CD4-positive, CD25-positive, alpha-beta regulatory T cell (primary cell): Measurements from ENCODE around the gene COPS4. TPM values are rescaled to one million over a fixed set of nuclear protein-coding genes. Genes with fewer than 3 reads are reported as not detected.
"Not testable (repeated sequence)": the region's sequence is repeated elsewhere in the genome, so short reads cannot be mapped to it uniquely, and the experiment has no call there.

Experiments used
- ATAC-seq, 2 donors: fragments of 150-1000 bp; cut with Tn5 transposase; one replicate each; pipeline ENCODE4 v1.10.0; 2021; ENCODE audit warnings: low read depth in 2 of 2, moderate number of reproducible peaks in 2 of 2, moderate library complexity in 1 of 2
- DNase-seq, 3 donors: peaks; one replicate each; pipeline versions ENCODE4 v3.0.0 to v3.0.0-alpha.2; 2012 to 2022; ENCODE audit warnings: mixed read lengths in 1 of 3
- H3K27ac ChIP-seq: one replicate; pipeline ENCODE4 v1.7.0; 2013; ENCODE audit warnings: mild to moderate bottlenecking, low read length; ENCODE audit not compliant: insufficient read depth, poor library complexity, severe bottlenecking
- H3K27me3 ChIP-seq: one replicate; pipeline ENCODE4 v1.7.0; 2013; ENCODE audit warnings: low read length; ENCODE audit not compliant: control insufficient read depth, insufficient read depth
- H3K36me3 ChIP-seq: one replicate; pipeline ENCODE4 v1.7.0; 2013; ENCODE audit warnings: mild to moderate bottlenecking, low read length, moderate library complexity; ENCODE audit not compliant: control insufficient read depth, insufficient read depth
- H3K4me1 ChIP-seq: 2 replicates; pipeline ENCODE4 v1.7.0; 2013; ENCODE audit warnings: mild to moderate bottlenecking, low read length; ENCODE audit not compliant: insufficient read depth, control insufficient read depth, poor library complexity, severe bottlenecking
- H3K4me3 ChIP-seq: one replicate; pipeline ENCODE4 v1.7.0; 2013; ENCODE audit warnings: low read depth, mild to moderate bottlenecking, low read length, moderate library complexity
- H3K9me3 ChIP-seq, 2 experiments: 1 replicate in 1 of 2; 2 replicates in 1 of 2; pipeline ENCODE4 v1.7.0; 2013; ENCODE audit warnings: low read length in 2 of 2, mild to moderate bottlenecking in 1 of 2, moderate library complexity in 1 of 2; ENCODE audit not compliant: control insufficient read depth in 2 of 2
- H3K27ac Mint-ChIP-seq, 3 donors: one replicate each; pipeline ENCODE4 v1.8.0; 2020 to 2022; ENCODE audit warnings: mild to moderate bottlenecking in 3 of 3, mixed read lengths in 3 of 3, moderate library complexity in 2 of 3
- H3K27me3 Mint-ChIP-seq: one replicate; pipeline ENCODE4 v1.8.0; 2022; ENCODE audit warnings: mild to moderate bottlenecking, mixed read lengths
- H3K36me3 Mint-ChIP-seq: one replicate; pipeline ENCODE4 v1.8.0; 2020; ENCODE audit warnings: mixed read lengths
- H3K4me1 Mint-ChIP-seq, 4 donors: one replicate each; pipeline ENCODE4 v1.8.0; 2020 to 2022; ENCODE audit warnings: mixed read lengths in 4 of 4, mild to moderate bottlenecking in 1 of 4
- H3K4me3 Mint-ChIP-seq, 4 donors: one replicate each; pipeline ENCODE4 v1.8.0; 2020 to 2022; ENCODE audit warnings: mild to moderate bottlenecking in 4 of 4, mixed read lengths in 4 of 4, moderate library complexity in 3 of 4
- H3K9me3 Mint-ChIP-seq, 7 donors: one replicate each; pipeline ENCODE4 v1.8.0; 2020 to 2022; ENCODE audit warnings: mixed read lengths in 7 of 7, mild to moderate bottlenecking in 3 of 7, moderate library complexity in 2 of 7
- polyA plus RNA-seq, 4 donors: library from polyadenylated mRNA; unstranded; fragments of 300-500 nt; fragmentation: Illumina TruSeq; gene quantifications; one replicate each; pipeline ENCODE4 v1.2.3, GENCODE V29; 2021
- total RNA-seq: library from RNA; stranded (reverse); gene quantifications from one replicate; pipeline ENCODE4 v1.2.3, GENCODE V29; 2022

COPS4 gene
- total and polyA plus RNA-seq, 5 donors from 2014 or later: 25.3 to 76.8 (median 63.2) TPM

- H3K27me3 ChIP-seq: no peaks in the 10 kb centered on the region
- H3K27ac Mint-ChIP-seq: no peak overlapping the region
- peaks cover 7 to 9% (median 8%) of the 10 kb centered on the region in 4 donors for H3K4me1 Mint-ChIP-seq
- H3K36me3 ChIP-seq: peaks cover 17% of the 10 kb centered on the region
- H3K9me3 Mint-ChIP-seq: peaks cover 0 to 2% (median 0%) of the 10 kb centered on the region in 7 donors
- no peaks in the 10 kb centered on the region for H3K27me3 Mint-ChIP-seq
- no peaks in the 10 kb centered on the region for H3K4me1 ChIP-seq
- ATAC-seq: no peak
- no peak for DNase-seq
- H3K4me3 ChIP-seq: no peak overlapping the region
- no peak overlapping the region for H3K27ac ChIP-seq
- no peaks in the 10 kb centered on the region for H3K9me3 ChIP-seq
- no peak overlapping the region for H3K4me3 Mint-ChIP-seq
- H3K36me3 Mint-ChIP-seq: peaks cover 27% of the 10 kb centered on the region
Measured at GRCh38 chr4:83075311-83076095, 40.5 kb downstream of the COPS4 start.

GRCh38 chr4:83080561-83080960 is 45.6 kb downstream of the COPS4 start:
- Histone ChIP-seq H3K27me3 (no peaks in the 10 kb centered on the region), H3K36me3 (peaks cover 6% of the 10 kb centered on the region), H3K9me3 (no peaks in the 10 kb centered on the region), H3K27ac (no peak overlapping the region), H3K4me1 (peaks cover 30% of the 10 kb centered on the region), H3K4me3 (no peak overlapping the region)
- H3K4me3 Mint-ChIP-seq: no peak overlapping the region
- H3K27ac Mint-ChIP-seq: peak overlapping the region in 2 of 3 donors; percentile 28 to 61
- H3K4me1 Mint-ChIP-seq: peaks cover 9 to 30% (median 25%) of the 10 kb centered on the region in 4 donors
- peaks cover 22% of the 10 kb centered on the region for H3K36me3 Mint-ChIP-seq
- ATAC-seq (no peak), DNase-seq (no peak)
- H3K27me3 Mint-ChIP-seq: no peaks in the 10 kb centered on the region
- H3K9me3 Mint-ChIP-seq: peaks cover 0 to 6% (median 0%) of the 10 kb centered on the region in 7 donors

- Mint-ChIP-seq H3K36me3 (peaks cover 14% of the 10 kb centered on the region), H3K27ac (peak overlapping the region; percentile 62 to 96 (median 88)), H3K9me3 (peaks cover 0 to 6% (median 0%) of the 10 kb centered on the region in 7 donors), H3K27me3 (peaks cover 2% of the 10 kb centered on the region), H3K4me3 (peak overlapping the region in 1 of 4 donors; percentile 20), H3K4me1 (peaks cover 9 to 31% (median 28%) of the 10 kb centered on the region in 4 donors)
- DNase-seq: peak in 1 of 3 donors; percentile 33
- ATAC-seq: no peak
- Histone ChIP-seq H3K4me3 (no peak overlapping the region), H3K4me1 (peaks cover 32% of the 10 kb centered on the region), H3K36me3 (no peaks in the 10 kb centered on the region), H3K9me3 (no peaks in the 10 kb centered on the region), H3K27ac (no peak overlapping the region), H3K27me3 (no peaks in the 10 kb centered on the region)
Measured at GRCh38 chr4:83082777-83083176, 47.8 kb downstream of the COPS4 start.

- Histone ChIP-seq H3K4me1 (peaks cover 32% of the 10 kb centered on the region), H3K4me3 (peak overlapping the region; percentile 49), H3K9me3 (no peaks in the 10 kb centered on the region), H3K27me3 (peaks cover 2% of the 10 kb centered on the region), H3K36me3 (peaks cover 5% of the 10 kb centered on the region), H3K27ac (peak overlapping the region; percentile 75)
- DNase-seq (peak; percentile 27 to 94 (median 78)), ATAC-seq (peak; percentile 98 to 99)
- H3K27me3 Mint-ChIP-seq: peaks cover 7% of the 10 kb centered on the region
- peak overlapping the region; percentile 88 to 96 (median 95) for H3K27ac Mint-ChIP-seq
- H3K4me1 Mint-ChIP-seq: peaks cover 17 to 35% (median 28%) of the 10 kb centered on the region in 4 donors
- peak overlapping the region; percentile 35 to 70 (median 62) for H3K4me3 Mint-ChIP-seq
- H3K36me3 Mint-ChIP-seq: peaks cover 23% of the 10 kb centered on the region
- peaks cover 0 to 6% (median 0%) of the 10 kb centered on the region in 7 donors for H3K9me3 Mint-ChIP-seq
Measured at GRCh38 chr4:83083925-83084475, 49.0 kb downstream of the COPS4 start.

GRCh38 chr4:83084956-83085355 is 50.0 kb downstream of the COPS4 start:
- peaks cover 13% of the 10 kb centered on the region for H3K27me3 Mint-ChIP-seq
- H3K27me3 ChIP-seq, H3K9me3 Mint-ChIP-seq, H3K4me3 ChIP-seq, H3K27ac ChIP-seq, ATAC-seq, H3K9me3 ChIP-seq, DNase-seq: not testable (repeated sequence)
- H3K36me3 ChIP-seq: peaks cover 10% of the 10 kb centered on the region
- peaks cover 20 to 35% (median 32%) of the 10 kb centered on the region in 4 donors for H3K4me1 Mint-ChIP-seq
- peak overlapping the region in 1 of 3 donors; percentile 44 for H3K27ac Mint-ChIP-seq
- peaks cover 29% of the 10 kb centered on the region for H3K36me3 Mint-ChIP-seq
- H3K4me1 ChIP-seq: peaks cover 32% of the 10 kb centered on the region
- peak overlapping the region in 1 of 4 donors; percentile 23 for H3K4me3 Mint-ChIP-seq

- no peak overlapping the region for H3K4me3 Mint-ChIP-seq
- ATAC-seq (no peak), DNase-seq (no peak)
- H3K27ac ChIP-seq: no peak overlapping the region
- no peak overlapping the region for H3K4me3 ChIP-seq
- H3K36me3 ChIP-seq: peaks cover 10% of the 10 kb centered on the region
- peaks cover 38% of the 10 kb centered on the region for H3K36me3 Mint-ChIP-seq
- H3K4me1 Mint-ChIP-seq: peaks cover 10 to 19% (median 14%) of the 10 kb centered on the region in 4 donors
- H3K9me3 Mint-ChIP-seq: peaks cover 0 to 1% (median 0%) of the 10 kb centered on the region in 7 donors
- H3K27me3 Mint-ChIP-seq: peaks cover 34% of the 10 kb centered on the region
- H3K9me3 ChIP-seq: no peaks in the 10 kb centered on the region
- no peak overlapping the region for H3K27ac Mint-ChIP-seq
- peaks cover 10% of the 10 kb centered on the region for H3K4me1 ChIP-seq
- H3K27me3 ChIP-seq: peaks cover 6% of the 10 kb centered on the region
Measured at GRCh38 chr4:83089410-83090157, 54.6 kb downstream of the COPS4 start.

- no peak overlapping the region for H3K27ac ChIP-seq
- Mint-ChIP-seq H3K27me3 (peaks cover 52% of the 10 kb centered on the region), H3K9me3 (peaks cover 0 to 1% (median 0%) of the 10 kb centered on the region in 7 donors), H3K4me3 (no peak overlapping the region), H3K27ac (peak overlapping the region in 1 of 3 donors; percentile 68), H3K4me1 (peaks cover 4 to 26% (median 16%) of the 10 kb centered on the region in 4 donors), H3K36me3 (peaks cover 35% of the 10 kb centered on the region)
- H3K4me1 ChIP-seq: no peaks in the 10 kb centered on the region
- no peak overlapping the region for H3K4me3 ChIP-seq
- H3K9me3 ChIP-seq: no peaks in the 10 kb centered on the region
- ATAC-seq (no peak), DNase-seq (no peak)
- H3K27me3 ChIP-seq: peaks cover 13% of the 10 kb centered on the region
- H3K36me3 ChIP-seq: peaks cover 12% of the 10 kb centered on the region
Measured at GRCh38 chr4:83093060-83093640, 58.2 kb downstream of the COPS4 start.
